NCI-H774 (cell line): ENCODE measurements around the gene ACSF2.

Experiments used
- DNase-seq: peaks from one replicate; lab custom pipeline; 2025; lab: John Stamatoyannopoulos, UW

ACSF2 gene

DNA sequence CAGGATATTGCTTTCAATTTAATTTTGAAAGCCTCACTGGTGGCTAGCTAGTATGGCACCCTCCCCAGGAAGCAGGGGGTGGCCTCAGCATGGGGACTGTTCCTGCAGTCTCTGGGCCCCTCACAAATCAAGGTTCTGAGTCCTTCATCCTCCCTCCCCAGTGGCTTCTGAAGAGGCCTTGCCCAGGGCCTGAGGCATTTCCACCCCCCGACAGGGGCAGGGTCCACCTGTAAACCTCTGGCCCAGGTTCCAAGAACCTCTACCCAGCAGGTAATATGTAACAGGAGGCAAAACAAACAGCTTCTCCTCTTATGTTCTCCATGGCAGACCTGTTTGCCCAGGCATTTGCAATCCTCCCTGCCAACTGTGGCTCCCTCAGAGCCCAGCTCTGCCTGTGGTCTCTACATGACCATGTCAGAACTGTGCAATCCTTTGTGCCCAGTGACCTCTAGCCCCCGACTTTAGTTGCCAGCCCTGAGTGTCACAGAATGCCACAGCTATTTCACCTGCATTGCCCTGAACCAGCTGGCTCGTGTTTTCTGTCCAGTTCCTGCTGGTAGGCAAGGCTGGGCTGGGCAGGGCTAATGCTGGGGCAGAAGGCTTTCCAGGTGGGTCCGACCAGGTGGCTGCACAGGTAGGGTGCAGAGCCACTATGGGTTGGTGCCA lies 14.3 kb downstream of the ACSF2 start:
- DNase-seq: peak; percentile 55

GRCh38 chr17:50440838-50441829 lies 15.1 kb downstream of the ACSF2 start:
- DNase-seq: no peak

GRCh38 chr17:50443505-50443974 lies 17.5 kb downstream of the ACSF2 start:
- no peak for DNase-seq

- DNase-seq: no peak
Measured at GRCh38 chr17:50444841-50445715, 19.1 kb downstream of the ACSF2 start.

DNA sequence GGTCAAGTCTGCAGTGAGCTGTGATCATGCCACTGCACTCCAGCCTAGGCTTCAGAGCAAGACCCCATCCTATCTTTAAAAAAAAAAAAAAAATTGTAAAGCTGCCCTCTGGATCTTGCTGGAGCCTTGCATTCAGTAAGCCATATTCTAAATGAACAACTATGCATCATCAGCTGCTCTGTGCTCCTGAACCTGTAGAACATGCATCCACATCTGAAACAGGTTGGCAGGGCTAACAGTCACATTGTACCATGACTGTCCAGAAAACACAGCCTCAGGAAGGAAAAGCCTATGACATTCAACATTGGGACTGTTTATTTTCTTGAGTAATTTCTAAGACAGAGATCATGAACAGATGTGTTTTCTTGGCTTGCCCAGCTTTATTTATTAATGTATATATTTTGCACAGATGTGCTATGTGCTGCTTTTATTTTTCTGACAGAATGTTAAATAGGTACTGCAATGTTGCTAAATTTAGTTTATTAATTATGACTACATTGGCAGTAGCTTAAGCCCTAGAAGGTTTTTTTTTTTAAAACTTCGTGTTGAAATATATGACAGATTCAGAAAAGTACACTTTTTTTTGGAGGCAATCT lies 19.8 kb downstream of the ACSF2 start:
- no peak for DNase-seq

GRCh38 chr17:50447870-50448595 lies 22.0 kb downstream of the ACSF2 start:
- peak; percentile 92 for DNase-seq

DNA sequence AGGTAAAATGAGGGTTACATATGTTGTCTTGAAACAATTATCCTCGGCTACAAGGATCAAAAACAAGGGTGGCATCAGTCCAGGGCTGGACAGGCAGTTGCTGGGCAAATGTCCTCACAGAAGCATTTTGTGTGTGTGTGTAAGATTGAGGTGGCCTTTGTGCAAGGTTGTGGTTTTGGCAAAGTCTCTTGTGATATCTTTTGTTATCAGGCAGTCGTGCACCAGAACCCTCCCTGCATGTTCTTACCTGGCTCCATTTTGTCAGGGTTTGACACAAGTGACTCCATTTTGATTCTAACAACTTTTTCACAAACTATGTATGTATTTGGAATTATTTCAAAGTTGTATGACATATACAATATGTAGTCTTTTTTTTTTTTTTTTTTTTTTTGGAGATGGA lies 22.6 kb downstream of the ACSF2 start:
- no peak for DNase-seq

DNA sequence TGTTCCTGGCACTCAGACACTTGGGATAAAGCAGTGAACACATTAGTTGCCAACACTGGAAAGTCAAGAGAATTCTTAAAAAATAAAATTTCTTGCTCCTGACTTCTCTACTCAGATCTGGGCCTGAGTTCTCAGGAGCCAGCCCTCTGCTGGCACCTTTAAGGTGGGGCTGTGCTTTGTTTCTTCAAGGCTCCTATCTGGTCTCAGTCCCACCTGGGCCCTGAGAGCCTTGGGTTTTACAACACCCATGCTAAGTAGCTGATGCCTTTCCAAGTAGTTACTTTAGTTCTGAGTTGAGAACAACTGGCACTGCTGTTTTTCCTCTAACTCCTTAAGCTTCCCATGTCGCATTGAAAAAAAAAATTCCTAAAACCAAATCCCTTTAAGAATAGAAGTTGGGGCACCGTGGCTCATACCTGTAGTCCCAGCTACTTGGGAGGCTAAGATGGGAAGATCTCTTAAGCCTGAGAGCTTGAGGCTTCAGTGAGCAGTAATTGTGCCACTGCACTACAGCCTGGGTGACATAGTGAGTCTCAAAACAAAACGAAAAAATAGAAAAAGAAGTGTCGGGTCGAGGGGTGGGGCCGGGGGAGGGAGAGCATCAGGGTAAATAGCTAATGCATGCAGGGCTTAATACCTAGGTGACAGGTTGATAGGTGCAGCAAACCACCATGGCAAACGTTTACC lies 26.1 kb downstream of the ACSF2 start:
- no peak for DNase-seq

- no peak for DNase-seq
Measured at GRCh38 chr17:50452630-50453300, 26.7 kb downstream of the ACSF2 start.

- no peak for DNase-seq
Measured at GRCh38 chr17:50453901-50454300, 27.9 kb downstream of the ACSF2 start.

DNA sequence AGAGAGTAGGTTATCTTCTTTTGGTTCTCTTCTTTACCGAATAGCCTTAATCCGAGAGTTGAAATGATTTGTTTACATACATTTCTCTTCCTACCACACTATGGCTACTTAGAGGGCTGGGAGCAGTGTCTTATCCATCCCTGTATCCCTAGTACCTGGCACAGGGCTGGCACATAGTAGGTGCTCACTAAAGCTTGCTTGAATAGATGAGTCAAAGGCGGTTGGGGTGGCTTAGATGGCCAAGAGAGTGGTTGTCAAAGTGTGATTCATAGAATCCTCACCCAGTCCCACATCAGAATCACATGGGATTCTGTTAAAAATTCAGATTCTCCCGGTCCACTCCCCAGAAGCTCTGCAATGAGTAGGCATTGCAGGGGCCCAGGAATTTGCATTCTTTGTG lies 31.6 kb downstream of the ACSF2 start:
- DNase-seq: no peak

- DNase-seq: no peak
Measured at GRCh38 chr17:50458270-50458669, 32.3 kb downstream of the ACSF2 start.

GRCh38 chr17:50458701-50459676 lies 33.0 kb downstream of the ACSF2 start:
- no peak for DNase-seq

DNA sequence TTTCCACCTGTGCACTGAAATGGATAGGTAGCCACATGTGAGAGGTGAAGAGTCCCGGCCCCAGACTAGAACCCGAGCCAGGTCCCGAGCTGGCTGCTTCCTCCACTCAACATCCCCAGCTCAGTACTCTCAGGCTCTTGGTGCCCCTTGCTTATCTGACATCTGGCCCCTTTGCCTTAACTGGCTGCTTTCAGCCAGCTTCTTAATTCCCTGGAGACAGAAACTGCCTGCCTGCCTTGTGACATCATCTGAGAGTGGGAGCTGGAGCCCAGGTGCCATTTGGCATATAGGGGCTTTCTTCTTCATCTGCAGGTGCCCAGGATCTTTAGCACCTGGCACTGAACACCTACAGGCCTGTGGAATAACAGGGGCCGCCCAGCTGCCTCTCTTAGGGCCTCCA lies 33.7 kb downstream of the ACSF2 start:
- DNase-seq: no peak

DNA sequence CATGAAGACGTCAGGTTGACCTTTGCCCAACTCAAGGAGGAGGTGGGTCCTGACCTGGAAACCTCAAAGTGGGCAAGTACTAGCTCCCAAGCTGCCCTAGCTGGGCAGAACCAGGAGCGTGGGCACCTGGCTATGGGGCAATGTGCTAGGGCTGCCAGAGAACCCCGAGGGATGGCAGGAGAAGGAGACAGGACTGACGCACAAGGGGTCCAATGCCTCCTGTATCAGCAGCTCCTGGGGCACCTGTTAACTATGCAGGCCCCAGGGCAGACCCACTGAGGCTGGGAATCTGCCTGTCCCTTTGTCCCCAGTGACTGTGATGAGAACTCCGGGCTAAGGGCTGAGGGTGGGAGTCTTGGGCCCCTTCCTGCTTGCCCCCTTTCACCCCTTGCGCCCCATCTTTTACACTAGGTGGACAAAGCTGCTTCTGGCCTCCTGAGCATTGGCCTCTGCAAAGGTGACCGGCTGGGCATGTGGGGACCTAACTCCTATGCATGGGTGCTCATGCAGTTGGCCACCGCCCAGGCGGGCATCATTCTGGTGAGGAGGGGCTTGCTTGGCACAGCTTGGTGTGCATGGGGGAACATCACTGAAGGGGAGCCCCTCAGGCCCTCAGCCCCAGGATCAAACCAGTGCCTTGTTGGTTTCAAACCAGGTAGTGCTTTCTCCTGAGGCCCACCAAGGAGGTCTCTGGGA lies 35.0 kb downstream of the ACSF2 start:
- no peak for DNase-seq

GRCh38 chr17:50461550-50462132 lies 35.6 kb downstream of the ACSF2 start:
- no peak for DNase-seq

GRCh38 chr17:50462446-50462845 lies 36.4 kb downstream of the ACSF2 start:
- DNase-seq: no peak

DNA sequence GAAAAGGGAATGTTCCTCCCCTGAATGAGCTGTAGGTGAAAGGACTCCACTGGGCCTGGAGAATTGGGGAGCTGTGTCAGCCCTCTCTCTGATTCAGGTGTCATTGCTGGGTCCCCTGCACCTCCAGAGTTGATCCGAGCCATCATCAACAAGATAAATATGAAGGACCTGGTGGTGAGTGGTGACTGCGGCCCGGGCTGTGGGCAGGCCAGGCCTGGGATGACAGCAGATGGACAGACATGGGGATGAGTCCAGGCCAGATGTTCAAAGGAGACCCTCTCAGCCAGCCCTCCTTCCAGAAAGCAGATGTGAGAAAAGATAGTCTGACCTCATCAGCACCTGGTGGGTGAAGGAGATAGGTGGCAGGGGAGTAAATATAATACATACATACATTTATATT lies 38.1 kb downstream of the ACSF2 start:
- DNase-seq: no peak
